K562 (cell line): ENCODE measurements around the gene RING1. TPM values are rescaled to one million over a fixed set of nuclear protein-coding genes. Genes with fewer than 3 reads are reported as not detected.

Source experiments
- REST ChIP-seq, 2 experiments: fragments of 450-650 bp; formaldehyde crosslinking in 1 of 2; IDR thresholded peaks; 2 replicates each; pipeline versions ENCODE4 v1.4.0 to v1.6.1; 2014 to 2020; ENCODE audit warnings: mild to moderate bottlenecking in 2 of 2, borderline replicate concordance in 1 of 2, low read depth in 1 of 2
- polyA plus RNA-seq, 8 experiments: library from polyadenylated mRNA; depleted of rRNA in 4 of 8; stranded (reverse) in 5 of 8; unstranded in 3 of 8; fragments of >200 nt; fragmentation: Nextera tagmentation in 2 of 8; fragmentation: Illumina TruSeq in 1 of 8; extraction: Ambion mirVana in 2 of 8; extraction: Trizol in 1 of 8; gene quantifications; 2 replicates each; pipeline versions ENCODE4 v1.2.1 to v1.2.3, GENCODE V29; 2011 to 2014; ENCODE audit warnings: inconsistent platforms in 1 of 8, missing spikeins in 1 of 8
- total RNA-seq, 7 experiments: library from RNA; depleted of rRNA in 6 of 7; stranded (reverse); fragments of >200 nt in 6 of 7; fragmentation: Illumina TruSeq in 2 of 7; extraction: Trizol in 2 of 7; gene quantifications; 2 replicates each; pipeline versions ENCODE4 v1.2.1 to v1.2.3, GENCODE V29; 2011 to 2021; ENCODE audit warnings: low replicate concordance in 1 of 7

RING1 gene
- total and polyA plus RNA-seq, 9 of the 15 experiments (the other 6 are each of a cell fraction or from before 2014, with no cell fraction given), result 4.2 to 59.1 (median 36.9) TPM

DNA sequence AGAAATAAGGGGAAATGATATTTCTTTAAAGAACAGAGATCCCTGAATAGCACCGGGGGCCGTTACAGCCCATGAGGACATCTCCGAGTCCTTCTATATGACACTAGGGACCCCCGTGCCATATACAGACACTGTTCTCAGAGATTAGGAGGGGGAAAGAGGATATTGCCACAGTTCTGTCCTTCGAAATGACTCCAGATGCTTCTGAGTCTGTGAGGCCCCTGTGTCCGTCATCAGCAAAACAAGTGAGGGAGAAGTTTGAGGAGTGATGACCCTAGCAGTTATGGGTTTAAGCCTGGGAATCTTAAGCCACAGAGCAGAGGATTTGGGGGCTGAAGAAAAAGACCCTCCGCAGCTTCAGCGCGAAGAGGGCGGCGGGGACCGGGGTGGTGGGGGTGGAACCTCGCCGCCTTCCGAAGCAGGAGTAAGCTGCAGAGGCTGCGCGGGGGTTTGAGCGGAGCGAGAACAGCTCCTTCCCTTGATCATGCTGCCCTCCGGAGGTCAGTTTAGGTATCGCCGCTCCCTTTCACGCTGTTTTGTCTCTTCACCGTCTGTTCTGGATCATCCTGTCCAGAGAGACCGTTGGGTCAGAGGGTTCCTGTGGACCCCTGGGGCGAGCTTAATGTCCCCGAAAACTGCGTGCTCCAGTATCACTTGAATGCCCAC is 39.8 kb downstream of the RING1 start (continued):
- TF ChIP-seq REST (IDR thresholded peaks at IDR 0.05; ENCODE audit: borderline replicate concordance) (peak; percentile 78), REST (CRISPR knock-in tag; IDR thresholded peaks at IDR 0.05; ENCODE audit: low read depth) (no peak)
